GM18498 (cell line): ENCODE results near the gene DDB1.
A peak's percentile ranks its signal among the peaks of the same experiment; 100 is the strongest.

Experiments
- ATAC-seq: cut with Tn5 transposase; IDR thresholded peaks from one replicate; pipeline ENCODE4 v1.9.1; 2021; ENCODE audit warnings: mild to moderate bottlenecking, moderate library complexity; ENCODE audit not compliant: unreplicated experiment

Gene DDB1

DNA sequence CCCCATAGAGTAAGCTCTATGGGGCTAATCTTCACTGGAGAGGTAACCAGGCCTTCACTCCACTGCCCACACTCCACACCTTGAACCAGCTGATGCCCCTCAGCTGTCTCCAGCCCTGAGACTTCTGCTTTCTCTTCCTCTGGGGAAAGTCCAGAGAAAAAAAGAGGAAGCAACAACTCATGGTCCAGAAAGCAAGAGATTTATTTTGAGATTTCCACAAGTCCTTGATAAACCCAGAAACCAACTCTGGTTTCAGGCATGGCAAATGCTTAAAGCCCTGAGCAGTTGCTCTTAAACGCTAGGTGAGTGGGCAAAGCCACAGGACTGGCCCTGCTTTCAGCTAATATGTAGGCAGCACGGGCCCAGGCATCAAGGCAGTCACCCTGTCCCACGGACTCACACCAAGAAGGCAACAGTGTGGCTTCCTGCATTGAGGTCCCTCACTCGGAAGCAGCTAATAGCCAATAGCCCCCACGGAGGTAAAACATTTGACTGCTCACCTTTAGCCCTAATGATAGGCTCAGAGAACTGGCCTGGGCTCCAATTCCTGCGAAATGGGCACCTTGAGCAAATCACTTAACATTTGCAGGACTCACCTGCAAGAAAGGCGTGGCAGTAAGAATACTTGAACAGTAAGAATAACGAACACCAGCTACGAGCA, 24.5 kb upstream of the DDB1 start:
- peak; percentile 43 for ATAC-seq

DNA sequence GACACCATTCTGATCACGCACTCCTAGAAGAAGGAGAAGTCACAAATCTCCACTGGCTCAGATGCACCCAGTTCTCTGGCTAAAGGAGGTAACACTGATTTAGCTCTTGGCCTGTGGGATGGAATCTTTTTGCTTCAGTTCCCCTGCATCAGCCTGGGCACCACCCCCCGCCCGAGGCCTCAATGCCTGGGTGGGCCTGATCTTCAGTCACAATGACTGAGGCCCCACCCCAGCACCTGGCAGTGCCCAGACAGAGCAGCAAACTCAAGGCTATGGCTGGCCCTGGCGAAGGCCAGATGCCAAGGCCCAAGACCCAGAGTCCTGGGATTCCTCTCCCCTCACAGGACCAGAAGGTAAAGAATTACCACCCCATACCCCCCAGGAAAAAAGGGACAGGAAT, 23.8 kb upstream of the DDB1 start:
- no peak for ATAC-seq

DNA sequence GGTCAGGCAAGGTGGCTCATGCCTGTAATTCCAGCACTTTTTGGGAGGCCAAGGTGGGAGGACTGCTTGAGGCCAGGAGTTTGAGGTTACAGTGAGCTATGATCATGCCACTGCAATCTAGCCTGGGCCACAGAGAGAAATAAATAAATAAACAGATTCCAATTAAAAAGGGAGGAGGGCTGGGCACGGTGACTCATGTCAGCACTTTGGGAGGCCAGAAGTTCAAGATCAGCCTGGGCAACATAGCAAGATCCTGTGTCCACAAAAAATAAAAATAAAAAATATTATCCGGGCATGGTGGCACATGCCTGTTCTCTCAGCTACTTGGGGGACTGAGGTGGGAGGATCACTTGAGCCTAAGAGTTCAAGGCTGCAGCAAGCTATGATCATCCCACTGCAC, 21.3 kb upstream of the DDB1 start:
- no peak for ATAC-seq

- ATAC-seq = no peak
Observed at GRCh38 chr11:61353131-61354067, 20.5 kb upstream of the DDB1 start.

DNA sequence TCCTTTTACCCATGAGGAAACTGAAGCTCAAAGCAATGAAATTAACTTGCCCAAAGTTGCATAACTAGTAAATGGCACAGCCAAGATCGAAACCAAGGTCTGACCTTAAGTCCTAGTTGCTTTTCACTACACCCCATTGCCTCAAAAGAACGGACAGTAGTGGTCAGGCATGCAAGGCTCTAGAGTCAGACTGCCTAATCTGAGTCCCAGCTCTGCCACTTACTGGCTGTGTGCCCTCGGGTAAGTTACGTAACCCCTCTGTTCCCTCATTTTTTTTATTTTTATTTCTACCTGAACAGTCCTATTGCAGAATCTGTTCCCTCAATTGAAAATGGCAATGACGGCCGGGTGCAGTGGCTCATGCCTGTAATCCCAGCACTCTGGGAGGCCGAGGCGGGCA, 19.1 kb upstream of the DDB1 start:
- ATAC-seq = no peak

GRCh38 chr11:61350803-61351202, 17.9 kb upstream of the DDB1 start:
- no peak for ATAC-seq

GRCh38 chr11:61350336-61350735, 17.4 kb upstream of the DDB1 start:
- no peak for ATAC-seq

- no peak for ATAC-seq
Observed at GRCh38 chr11:61349916-61350315, 17.0 kb upstream of the DDB1 start.

GRCh38 chr11:61349189-61349751, 16.4 kb upstream of the DDB1 start:
- no peak for ATAC-seq

- no peak for ATAC-seq
Observed at GRCh38 chr11:61347916-61348461, 15.1 kb upstream of the DDB1 start.

DNA sequence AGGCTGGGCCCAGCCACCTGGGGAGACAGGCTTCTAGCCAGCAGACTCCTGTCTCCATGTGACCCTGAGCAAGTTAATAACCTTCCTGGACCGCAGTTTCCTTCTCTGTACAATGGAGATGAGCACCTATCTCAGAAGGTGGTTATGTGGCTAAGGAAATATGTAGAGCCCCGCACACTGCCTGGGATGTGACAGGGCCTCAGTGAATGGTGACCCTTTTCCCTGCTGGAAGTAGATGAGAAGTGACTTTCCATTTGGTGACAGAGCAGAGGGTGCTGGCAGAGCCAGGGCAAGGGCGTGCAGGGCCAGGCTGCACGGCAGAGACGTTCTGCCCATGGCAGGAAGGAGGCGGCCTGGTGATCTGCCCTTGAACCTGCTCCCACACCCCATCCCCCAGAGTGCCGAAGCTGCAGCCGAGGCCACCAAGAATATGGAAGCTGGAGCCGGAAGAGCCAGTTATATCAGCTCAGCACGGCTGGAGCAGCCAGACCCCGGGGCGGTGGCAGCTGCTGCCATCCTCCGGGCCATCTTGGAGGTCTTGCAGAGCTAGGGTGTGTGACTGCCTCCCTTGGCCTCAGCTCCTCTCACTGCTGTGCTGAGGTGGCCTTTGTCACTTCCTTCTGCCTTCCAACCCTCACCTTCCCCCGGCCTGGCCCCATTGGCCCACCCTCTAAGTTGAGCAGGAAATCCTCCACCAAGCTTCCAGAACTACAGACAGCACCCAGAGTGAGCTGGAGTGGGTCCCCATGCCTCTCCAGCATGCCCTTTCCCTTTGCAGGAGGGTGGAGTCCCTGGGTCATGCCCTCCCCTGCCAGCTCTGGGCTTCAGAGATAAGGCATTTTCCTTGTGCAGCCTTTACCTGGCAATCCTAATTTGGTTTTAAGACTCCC, 13.3 kb upstream of the DDB1 start:
- no peak for ATAC-seq

- ATAC-seq = no peak
Observed at GRCh38 chr11:61345170-61345610, 12.3 kb upstream of the DDB1 start.

GRCh38 chr11:61343792-61344745, 11.2 kb upstream of the DDB1 start:
- no peak for ATAC-seq

- no peak for ATAC-seq
Observed at GRCh38 chr11:61342207-61342803, 9.4 kb upstream of the DDB1 start.

DNA sequence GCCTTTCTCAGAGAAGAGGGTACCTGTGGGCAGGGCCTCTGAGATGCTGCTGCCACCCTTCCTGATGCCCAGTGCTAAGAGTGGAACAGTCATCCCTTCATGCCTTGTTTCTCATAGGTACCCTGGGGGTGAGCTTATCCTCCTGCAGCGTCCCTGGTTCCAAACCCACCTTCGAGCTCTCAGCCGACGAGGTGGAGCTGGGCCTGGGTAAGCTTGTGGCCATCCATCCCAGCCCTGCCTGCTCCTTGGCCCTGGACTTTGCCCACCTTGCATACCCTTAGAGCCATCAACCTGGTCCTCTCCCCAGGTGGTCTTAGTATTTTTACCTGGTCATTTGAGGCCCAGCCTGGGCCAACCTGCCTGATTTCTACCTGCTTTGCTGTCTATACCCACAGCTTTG, 8.8 kb upstream of the DDB1 start:
- no peak for ATAC-seq

DNA sequence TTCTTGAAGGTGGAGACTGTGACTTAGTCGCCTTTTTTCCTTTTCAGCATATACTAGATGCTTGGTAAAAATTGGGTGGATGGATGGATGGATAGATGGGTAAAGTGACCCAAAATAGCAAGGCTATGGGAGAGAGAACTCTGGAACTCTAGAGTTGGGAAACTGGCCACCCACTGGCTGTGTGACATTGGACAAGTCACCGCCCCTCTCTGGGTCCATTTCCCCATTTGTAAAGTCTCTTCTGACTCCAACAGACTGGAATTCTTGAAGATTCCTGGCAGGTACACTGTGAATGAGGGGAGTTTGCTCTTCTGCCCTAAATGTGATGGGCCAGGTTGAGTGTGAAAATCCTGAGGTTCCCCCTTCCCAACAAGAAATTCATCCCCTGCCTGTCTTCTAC, 8.1 kb upstream of the DDB1 start:
- no peak for ATAC-seq

DNA sequence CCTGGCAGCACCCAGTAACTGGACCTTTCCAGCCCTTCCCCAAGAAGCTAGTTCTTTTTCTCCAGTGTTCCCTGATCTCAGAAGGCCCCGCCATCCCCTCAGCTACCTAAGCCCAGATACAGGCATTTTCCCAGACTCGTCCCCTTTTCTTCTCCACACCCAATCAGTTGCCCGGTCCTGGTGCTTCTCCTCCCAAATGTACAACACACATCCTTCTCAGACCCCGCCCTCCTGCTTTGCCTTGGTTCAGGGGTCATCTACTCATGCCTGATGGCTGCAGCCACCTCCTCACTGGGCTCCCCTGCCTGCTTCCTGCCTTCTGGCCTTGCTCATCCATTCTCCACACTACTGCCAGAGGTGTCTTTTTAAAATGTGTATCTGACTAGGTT, 6.6 kb upstream of the DDB1 start:
- no peak for ATAC-seq

- no peak for ATAC-seq
Observed at GRCh38 chr11:61338783-61339489, 6.0 kb upstream of the DDB1 start.
